Liver (tissue), 9 donors: ENCODE data around the gene TNKS2. TPM values are rescaled to one million over a fixed set of nuclear protein-coding genes. Genes with fewer than 3 reads are reported as not detected.

Experiments
- DNase-seq: peaks from one replicate; pipeline ENCODE4 v3.0.0-alpha.2; 2017; ENCODE audit warnings: low spot score
- H3K27ac ChIP-seq, 2 donors: one replicate each; pipeline ENCODE4 v1.7.0; 2013; ENCODE audit warnings: inconsistent platforms in 2 of 2, low read length in 2 of 2, control low read depth in 1 of 2, low read depth in 1 of 2, mild to moderate bottlenecking in 1 of 2
- H3K27me3 ChIP-seq, 4 donors: one replicate each; pipeline versions ENCODE4 v1.6.1 to v1.7.0; 2013; ENCODE audit warnings: low read length in 3 of 4, inconsistent platforms in 1 of 4, mild to moderate bottlenecking in 1 of 4, moderate library complexity in 1 of 4; ENCODE audit not compliant: control insufficient read depth in 4 of 4, insufficient read depth in 4 of 4
- H3K36me3 ChIP-seq, 4 donors: one replicate each; pipeline versions ENCODE4 v1.6.1 to v1.7.0; 2013; ENCODE audit warnings: low read length in 3 of 4, mild to moderate bottlenecking in 3 of 4, low read depth in 1 of 4, moderate library complexity in 1 of 4; ENCODE audit not compliant: control insufficient read depth in 4 of 4, insufficient read depth in 3 of 4
- H3K4me1 ChIP-seq, 4 donors: one replicate each; pipeline versions ENCODE4 v1.6.1 to v1.7.0; 2013; ENCODE audit warnings: low read length in 3 of 4, mild to moderate bottlenecking in 3 of 4, moderate library complexity in 1 of 4; ENCODE audit not compliant: control insufficient read depth in 4 of 4, insufficient read depth in 4 of 4
- H3K4me3 ChIP-seq, 3 donors: one replicate each; pipeline versions ENCODE4 v1.6.1 to v1.7.0; 2013; ENCODE audit warnings: low read length in 3 of 3, control low read depth in 1 of 3, low read depth in 1 of 3, mild to moderate bottlenecking in 1 of 3
- H3K9ac ChIP-seq, 2 donors: one replicate each; pipeline ENCODE4 v1.7.0; 2013; ENCODE audit warnings: low read length in 2 of 2, mild to moderate bottlenecking in 2 of 2, moderate library complexity in 2 of 2, control low read depth in 1 of 2, low read depth in 1 of 2
- H3K9me3 ChIP-seq, 4 donors: one replicate each; pipeline versions ENCODE4 v1.6.1 to v1.7.0; 2013; ENCODE audit warnings: low read length in 3 of 4; ENCODE audit not compliant: control insufficient read depth in 4 of 4
- ATF3 ChIP-seq: IDR thresholded peaks from 2 replicates; pipeline ENCODE4 v1.6.1; 2016; ENCODE audit warnings: antibody characterized with exemption
- EGR1 ChIP-seq, 2 donors: IDR thresholded peaks; 2 replicates each; pipeline ENCODE4 v1.6.1; 2016 to 2018; ENCODE audit warnings: antibody characterized with exemption in 2 of 2, low read depth in 2 of 2
- FOXA1 ChIP-seq: IDR thresholded peaks from 2 replicates; pipeline ENCODE4 v1.6.1; 2016; ENCODE audit warnings: antibody characterized with exemption
- FOXA2 ChIP-seq: IDR thresholded peaks from 2 replicates; pipeline ENCODE4 v1.6.1; 2016; ENCODE audit warnings: antibody characterized with exemption
- GABPA ChIP-seq, 2 donors: IDR thresholded peaks in 1 of 2; conservative IDR thresholded peaks in 1 of 2; 2 replicates each; pipeline ENCODE4 v1.6.1; 2016; ENCODE audit warnings: antibody characterized with exemption in 2 of 2, mild to moderate bottlenecking in 1 of 2, moderate library complexity in 1 of 2
- HNF4A ChIP-seq, 2 donors: conservative IDR thresholded peaks; 2 replicates each; pipeline ENCODE4 v1.6.1; 2016; ENCODE audit warnings: antibody characterized with exemption in 2 of 2, mild to moderate bottlenecking in 2 of 2
- HNF4G ChIP-seq: IDR thresholded peaks from 2 replicates; pipeline ENCODE4 v1.6.1; 2016; ENCODE audit warnings: antibody characterized with exemption
- JUND ChIP-seq, 2 donors: IDR thresholded peaks; 2 replicates each; pipeline ENCODE4 v1.6.1; 2016; ENCODE audit warnings: antibody characterized with exemption in 2 of 2
- NR2F2 ChIP-seq: IDR thresholded peaks from 2 replicates; pipeline ENCODE4 v1.6.1; 2016; ENCODE audit warnings: antibody characterized with exemption
- RAD21 ChIP-seq, 2 donors: IDR thresholded peaks; 2 replicates each; pipeline ENCODE4 v1.6.1; 2016; ENCODE audit warnings: antibody characterized with exemption in 2 of 2, mild to moderate bottlenecking in 2 of 2
- RXRA ChIP-seq, 2 donors: IDR thresholded peaks; 2 replicates each; pipeline ENCODE4 v1.6.1; 2017 to 2018; ENCODE audit warnings: antibody characterized with exemption in 2 of 2, mild to moderate bottlenecking in 1 of 2
- SP1 ChIP-seq: IDR thresholded peaks from 2 replicates; pipeline ENCODE4 v1.6.1; 2018; ENCODE audit warnings: antibody characterized with exemption, mild to moderate bottlenecking
- TAF1 ChIP-seq: conservative IDR thresholded peaks from 2 replicates; pipeline ENCODE4 v1.6.1; 2016; ENCODE audit warnings: antibody characterized with exemption, mild to moderate bottlenecking
- YY1 ChIP-seq: IDR thresholded peaks from 2 replicates; pipeline ENCODE4 v1.6.1; 2016; ENCODE audit warnings: antibody characterized with exemption, mild to moderate bottlenecking
- ZBTB33 ChIP-seq: IDR thresholded peaks from 2 replicates; pipeline ENCODE4 v1.6.1; 2016; ENCODE audit warnings: antibody characterized with exemption
- WGBS: extraction: QIAGEN DNeasy Blood & Tissue Kit; methylation state at CpG from one replicate; pipeline ENCODE4 v1.1.7; 2013; 5-methylcytosine and 5-hydroxymethylcytosine counted together
- polyA plus RNA-seq, 2 donors: library from polyadenylated mRNA; stranded (reverse) in 1 of 2; unstranded in 1 of 2; fragments of 200-250 nt in 1 of 2; fragments of >200 nt in 1 of 2; fragmentation: Nextera tagmentation in 1 of 2; extraction: Ambion mirVana in 1 of 2; gene quantifications; one replicate each; pipeline versions ENCODE4 v1.2.1 to v1.2.3, GENCODE V29; 2013 to 2015
- total RNA-seq, 2 donors: library from RNA; depleted of rRNA; stranded (reverse); fragments of >200 nt; gene quantifications; one replicate each; pipeline ENCODE4 v1.2.3, GENCODE V29; 2014
- TF ChIP-seq, protein P1 (sequence below): fragments of 150-350 bp; IDR thresholded peaks from 2 replicates; pipeline ENCODE4 v1.5.1; 2017; ENCODE audit warnings: improper control_type of control experiment, low read depth, low read length; ENCODE audit not compliant: missing input control
- TF ChIP-seq, protein P2 (sequence below): IDR thresholded peaks from 2 replicates; pipeline ENCODE4 v1.6.1; 2016; ENCODE audit warnings: antibody characterized with exemption
- TF ChIP-seq, protein P3 (sequence below): IDR thresholded peaks from 2 replicates; pipeline ENCODE4 v1.6.1; 2016; ENCODE audit warnings: antibody characterized with exemption, mild to moderate bottlenecking
- donor health status: healthy.
- donor health status: healthy.
- donor health status: healthy.
- donor health status: healthy.
- donor health status: healthy.

The TNKS2 gene
- total and polyA plus RNA-seq, 4 donors = 5.2 to 30.7 (median 18.2) TPM

DNA sequence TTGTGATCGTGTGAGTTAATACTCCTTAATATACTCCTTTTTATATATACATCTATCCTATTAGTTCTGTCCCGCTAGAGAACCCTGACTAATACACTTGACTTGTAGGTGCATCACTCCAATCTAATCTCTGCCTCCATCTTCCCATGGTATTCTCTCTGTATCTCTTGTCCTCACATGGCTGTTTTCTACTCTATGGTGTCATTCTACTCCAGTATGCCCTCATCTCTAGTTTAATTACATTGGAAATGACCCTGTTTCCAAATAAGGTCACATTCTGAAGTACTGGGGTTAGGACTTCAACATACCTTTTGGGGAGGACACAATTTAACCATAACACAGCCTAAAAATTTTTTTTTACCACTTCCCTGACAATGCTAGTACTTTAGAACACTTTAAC lies 25.8 kb upstream of the TNKS2 start:
- H3K9ac ChIP-seq = no peak overlapping the region
- no peak for TF ChIP-seq EGR1 (IDR thresholded peaks at IDR 0.05; ENCODE audit: low read depth in 2 of 2)
- TF ChIP-seq TAF1 = no peak
- no peak for TF ChIP-seq NR2F2
- TF ChIP-seq, protein P1, sequence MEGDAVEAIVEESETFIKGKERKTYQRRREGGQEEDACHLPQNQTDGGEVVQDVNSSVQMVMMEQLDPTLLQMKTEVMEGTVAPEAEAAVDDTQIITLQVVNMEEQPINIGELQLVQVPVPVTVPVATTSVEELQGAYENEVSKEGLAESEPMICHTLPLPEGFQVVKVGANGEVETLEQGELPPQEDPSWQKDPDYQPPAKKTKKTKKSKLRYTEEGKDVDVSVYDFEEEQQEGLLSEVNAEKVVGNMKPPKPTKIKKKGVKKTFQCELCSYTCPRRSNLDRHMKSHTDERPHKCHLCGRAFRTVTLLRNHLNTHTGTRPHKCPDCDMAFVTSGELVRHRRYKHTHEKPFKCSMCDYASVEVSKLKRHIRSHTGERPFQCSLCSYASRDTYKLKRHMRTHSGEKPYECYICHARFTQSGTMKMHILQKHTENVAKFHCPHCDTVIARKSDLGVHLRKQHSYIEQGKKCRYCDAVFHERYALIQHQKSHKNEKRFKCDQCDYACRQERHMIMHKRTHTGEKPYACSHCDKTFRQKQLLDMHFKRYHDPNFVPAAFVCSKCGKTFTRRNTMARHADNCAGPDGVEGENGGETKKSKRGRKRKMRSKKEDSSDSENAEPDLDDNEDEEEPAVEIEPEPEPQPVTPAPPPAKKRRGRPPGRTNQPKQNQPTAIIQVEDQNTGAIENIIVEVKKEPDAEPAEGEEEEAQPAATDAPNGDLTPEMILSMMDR = no peak
- no peak for TF ChIP-seq ATF3
- TF ChIP-seq, protein P2, sequence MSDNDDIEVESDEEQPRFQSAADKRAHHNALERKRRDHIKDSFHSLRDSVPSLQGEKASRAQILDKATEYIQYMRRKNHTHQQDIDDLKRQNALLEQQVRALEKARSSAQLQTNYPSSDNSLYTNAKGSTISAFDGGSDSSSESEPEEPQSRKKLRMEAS = no peak
- TF ChIP-seq FOXA2 = no peak
- TF ChIP-seq HNF4A (conservative IDR thresholded peaks at IDR 0.05) = no peak
- TF ChIP-seq YY1 = no peak
- TF ChIP-seq HNF4G = no peak
- TF ChIP-seq JUND (IDR thresholded peaks at IDR 0.05) = no peak
- TF ChIP-seq ZBTB33 = no peak
- no peak for TF ChIP-seq GABPA (IDR thresholded peaks at IDR 0.05 in 1 of 2, conservative IDR thresholded peaks at IDR 0.05 in 1 of 2)
- no peak for TF ChIP-seq RAD21 (IDR thresholded peaks at IDR 0.05)
- no peak for TF ChIP-seq RXRA (IDR thresholded peaks at IDR 0.05)
- no peak for TF ChIP-seq FOXA1
- TF ChIP-seq, protein P3, sequence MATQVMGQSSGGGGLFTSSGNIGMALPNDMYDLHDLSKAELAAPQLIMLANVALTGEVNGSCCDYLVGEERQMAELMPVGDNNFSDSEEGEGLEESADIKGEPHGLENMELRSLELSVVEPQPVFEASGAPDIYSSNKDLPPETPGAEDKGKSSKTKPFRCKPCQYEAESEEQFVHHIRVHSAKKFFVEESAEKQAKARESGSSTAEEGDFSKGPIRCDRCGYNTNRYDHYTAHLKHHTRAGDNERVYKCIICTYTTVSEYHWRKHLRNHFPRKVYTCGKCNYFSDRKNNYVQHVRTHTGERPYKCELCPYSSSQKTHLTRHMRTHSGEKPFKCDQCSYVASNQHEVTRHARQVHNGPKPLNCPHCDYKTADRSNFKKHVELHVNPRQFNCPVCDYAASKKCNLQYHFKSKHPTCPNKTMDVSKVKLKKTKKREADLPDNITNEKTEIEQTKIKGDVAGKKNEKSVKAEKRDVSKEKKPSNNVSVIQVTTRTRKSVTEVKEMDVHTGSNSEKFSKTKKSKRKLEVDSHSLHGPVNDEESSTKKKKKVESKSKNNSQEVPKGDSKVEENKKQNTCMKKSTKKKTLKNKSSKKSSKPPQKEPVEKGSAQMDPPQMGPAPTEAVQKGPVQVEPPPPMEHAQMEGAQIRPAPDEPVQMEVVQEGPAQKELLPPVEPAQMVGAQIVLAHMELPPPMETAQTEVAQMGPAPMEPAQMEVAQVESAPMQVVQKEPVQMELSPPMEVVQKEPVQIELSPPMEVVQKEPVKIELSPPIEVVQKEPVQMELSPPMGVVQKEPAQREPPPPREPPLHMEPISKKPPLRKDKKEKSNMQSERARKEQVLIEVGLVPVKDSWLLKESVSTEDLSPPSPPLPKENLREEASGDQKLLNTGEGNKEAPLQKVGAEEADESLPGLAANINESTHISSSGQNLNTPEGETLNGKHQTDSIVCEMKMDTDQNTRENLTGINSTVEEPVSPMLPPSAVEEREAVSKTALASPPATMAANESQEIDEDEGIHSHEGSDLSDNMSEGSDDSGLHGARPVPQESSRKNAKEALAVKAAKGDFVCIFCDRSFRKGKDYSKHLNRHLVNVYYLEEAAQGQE = no peak
- TF ChIP-seq SP1 = no peak
- H3K4me1 ChIP-seq = no peaks in the 10 kb centered on the region
- no peaks in the 10 kb centered on the region for H3K27me3 ChIP-seq
- H3K4me3 ChIP-seq = no peak overlapping the region
- 91% methylated on average over 2 of the region's 2 CpGs for WGBS
- no peak for DNase-seq
- no peak overlapping the region for H3K27ac ChIP-seq
- no peaks in the 10 kb centered on the region for H3K36me3 ChIP-seq
- no peaks in the 10 kb centered on the region for H3K9me3 ChIP-seq
